Measurements from ENCODE around the gene TUT4.
"Not testable (repeated sequence)": the region's sequence is repeated elsewhere in the genome, so short reads cannot be mapped to it uniquely, and the experiment has no call there.

TUT4 gene, protein sequence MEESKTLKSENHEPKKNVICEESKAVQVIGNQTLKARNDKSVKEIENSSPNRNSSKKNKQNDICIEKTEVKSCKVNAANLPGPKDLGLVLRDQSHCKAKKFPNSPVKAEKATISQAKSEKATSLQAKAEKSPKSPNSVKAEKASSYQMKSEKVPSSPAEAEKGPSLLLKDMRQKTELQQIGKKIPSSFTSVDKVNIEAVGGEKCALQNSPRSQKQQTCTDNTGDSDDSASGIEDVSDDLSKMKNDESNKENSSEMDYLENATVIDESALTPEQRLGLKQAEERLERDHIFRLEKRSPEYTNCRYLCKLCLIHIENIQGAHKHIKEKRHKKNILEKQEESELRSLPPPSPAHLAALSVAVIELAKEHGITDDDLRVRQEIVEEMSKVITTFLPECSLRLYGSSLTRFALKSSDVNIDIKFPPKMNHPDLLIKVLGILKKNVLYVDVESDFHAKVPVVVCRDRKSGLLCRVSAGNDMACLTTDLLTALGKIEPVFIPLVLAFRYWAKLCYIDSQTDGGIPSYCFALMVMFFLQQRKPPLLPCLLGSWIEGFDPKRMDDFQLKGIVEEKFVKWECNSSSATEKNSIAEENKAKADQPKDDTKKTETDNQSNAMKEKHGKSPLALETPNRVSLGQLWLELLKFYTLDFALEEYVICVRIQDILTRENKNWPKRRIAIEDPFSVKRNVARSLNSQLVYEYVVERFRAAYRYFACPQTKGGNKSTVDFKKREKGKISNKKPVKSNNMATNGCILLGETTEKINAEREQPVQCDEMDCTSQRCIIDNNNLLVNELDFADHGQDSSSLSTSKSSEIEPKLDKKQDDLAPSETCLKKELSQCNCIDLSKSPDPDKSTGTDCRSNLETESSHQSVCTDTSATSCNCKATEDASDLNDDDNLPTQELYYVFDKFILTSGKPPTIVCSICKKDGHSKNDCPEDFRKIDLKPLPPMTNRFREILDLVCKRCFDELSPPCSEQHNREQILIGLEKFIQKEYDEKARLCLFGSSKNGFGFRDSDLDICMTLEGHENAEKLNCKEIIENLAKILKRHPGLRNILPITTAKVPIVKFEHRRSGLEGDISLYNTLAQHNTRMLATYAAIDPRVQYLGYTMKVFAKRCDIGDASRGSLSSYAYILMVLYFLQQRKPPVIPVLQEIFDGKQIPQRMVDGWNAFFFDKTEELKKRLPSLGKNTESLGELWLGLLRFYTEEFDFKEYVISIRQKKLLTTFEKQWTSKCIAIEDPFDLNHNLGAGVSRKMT (N-terminal part only)

DNA sequence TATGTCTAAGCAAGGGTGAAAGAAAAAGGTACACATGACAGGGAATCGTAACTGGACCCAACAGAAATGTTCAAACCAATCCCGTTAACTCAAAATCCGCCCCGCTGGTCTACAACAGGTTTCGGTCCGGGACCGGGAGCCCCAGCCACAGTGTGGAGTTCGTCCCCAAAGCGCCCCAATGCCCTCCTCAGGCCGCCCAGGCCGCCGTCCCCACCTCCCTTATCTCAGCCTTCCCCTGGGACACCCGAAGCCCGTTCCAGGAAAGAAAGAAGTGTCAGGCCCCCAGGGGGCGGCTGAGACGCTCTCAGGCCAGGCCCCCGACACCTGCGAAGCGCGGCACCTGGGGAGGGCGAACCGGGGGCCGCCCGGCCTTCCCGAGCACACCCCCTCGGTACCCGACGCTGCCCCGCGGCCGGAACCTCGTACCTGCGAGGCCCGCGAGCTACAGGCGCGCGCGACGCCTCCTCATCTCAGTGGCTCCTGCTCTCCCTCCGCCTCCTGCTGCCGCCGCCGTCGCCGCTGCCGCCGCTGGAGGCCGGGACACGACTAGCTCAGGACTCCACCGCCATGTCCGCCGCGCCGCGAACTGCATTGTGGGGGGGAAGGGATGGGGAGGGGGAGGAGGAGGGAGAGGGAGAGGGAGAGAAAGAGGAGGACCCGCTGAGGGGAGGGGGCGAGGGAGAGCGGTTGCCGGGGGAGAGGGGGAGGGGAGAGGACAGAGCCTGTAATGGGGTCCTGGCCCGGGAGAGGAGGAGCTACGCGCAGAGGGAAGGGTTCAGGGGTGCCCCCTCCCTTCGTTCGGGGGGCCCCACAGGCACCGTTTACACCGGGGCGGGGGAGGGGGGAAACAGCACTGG is at the start of gene TUT4:
Gene TUT4 (minus strand): TSS at position 588 of the 857 bp plus-strand sequence. CDS start 26,812 bp downstream, outside the sequence.
- peak; percentile 81 for DNase-seq

DNA sequence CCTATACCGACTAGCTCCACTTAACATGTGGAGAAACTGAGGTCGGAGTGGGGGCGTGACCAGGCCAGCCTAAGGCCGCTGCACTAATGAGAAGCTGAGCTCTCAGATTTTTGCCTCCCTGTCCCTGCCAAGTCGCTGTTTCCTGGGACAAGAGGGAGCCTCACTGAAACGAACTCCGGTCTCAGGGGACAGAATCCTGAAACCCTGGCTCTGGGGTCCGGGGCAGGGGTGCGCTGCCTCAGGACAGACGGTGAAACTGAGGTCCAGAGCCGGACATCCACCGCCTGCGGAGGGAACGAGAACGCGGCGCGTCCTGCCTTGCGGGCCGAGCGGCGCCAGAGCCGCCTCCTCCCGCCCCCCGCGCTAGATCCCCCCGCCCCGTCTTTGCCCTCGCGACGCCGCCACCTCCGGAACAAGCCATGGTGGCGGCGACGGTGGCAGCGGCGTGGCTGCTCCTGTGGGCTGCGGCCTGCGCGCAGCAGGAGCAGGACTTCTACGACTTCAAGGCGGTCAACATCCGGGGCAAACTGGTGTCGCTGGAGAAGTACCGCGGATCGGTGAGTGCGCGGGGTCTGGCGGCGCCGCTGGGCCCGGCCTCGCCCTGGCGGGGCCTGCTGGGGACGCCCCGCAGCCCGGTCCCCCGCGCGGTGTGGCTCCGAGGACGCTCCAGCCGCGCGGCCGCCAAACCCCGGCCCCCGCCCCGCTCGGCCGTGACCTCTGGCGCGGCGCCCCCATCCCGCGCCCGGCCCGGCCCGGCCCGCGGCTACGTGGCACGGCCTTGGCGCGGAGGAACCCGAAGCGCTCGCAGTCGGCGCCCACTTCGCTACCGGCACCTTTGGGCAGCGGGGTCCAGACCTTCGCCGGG is 49.3 kb upstream of the TUT4 start, which contains the start of gene GPX7:
Gene GPX7 (plus strand): TSS at position 381 of the 865 bp plus-strand sequence. CDS start 39 bp downstream, at position 420.
- peak; percentile 67 for DNase-seq

DNA sequence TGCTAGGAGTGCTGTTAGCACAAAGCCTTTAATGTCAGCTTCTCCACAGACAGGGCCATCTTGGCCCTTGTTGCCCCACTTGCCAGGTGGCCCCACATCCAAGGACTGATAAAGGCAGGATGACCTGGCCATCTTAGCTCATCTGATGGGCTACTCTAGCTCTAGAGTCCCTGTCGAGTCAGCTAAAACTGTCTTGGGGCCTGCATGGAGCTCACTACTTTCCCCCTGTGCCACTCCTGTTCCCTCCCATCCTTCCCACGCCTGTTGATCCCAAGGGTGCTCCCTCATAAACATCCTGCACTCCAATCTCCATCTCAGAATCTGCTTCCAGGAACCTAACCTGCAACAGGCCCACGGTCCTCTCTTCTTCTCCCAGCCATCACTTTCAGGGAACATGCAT is 48.6 kb upstream of the TUT4 start:
- no peak for DNase-seq

DNA sequence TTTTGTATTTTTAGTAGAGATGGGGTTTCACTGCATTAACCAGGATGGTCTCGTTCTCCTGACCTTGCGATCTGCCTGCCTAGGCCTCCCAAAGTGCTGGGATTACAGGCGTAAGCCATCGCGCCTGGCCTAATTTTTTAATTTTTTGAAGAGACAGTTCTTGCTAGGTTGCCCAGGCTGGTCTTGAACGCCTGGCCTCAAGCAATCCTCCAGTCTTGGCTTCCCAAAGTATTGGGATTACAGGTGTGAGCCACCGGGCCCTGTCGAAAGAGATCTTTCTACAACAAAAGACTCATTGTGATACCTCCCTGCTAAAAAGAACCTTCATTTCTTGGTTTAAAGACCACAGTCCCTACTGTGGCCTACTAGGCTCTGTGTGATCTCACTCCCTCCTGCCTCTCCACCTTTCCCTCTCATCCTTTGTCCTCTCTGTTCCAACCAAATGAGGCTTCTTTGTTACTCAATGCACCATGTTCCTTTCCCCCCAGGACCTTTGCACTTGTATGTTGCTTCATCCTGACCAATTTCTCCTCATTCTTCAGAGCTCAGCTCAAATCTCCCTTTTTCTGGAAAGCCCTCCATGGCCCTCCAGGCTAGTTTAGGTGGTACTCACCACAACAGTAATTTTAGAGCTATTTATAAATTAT is 47.8 kb upstream of the TUT4 start:
- DNase-seq: no peak

DNA sequence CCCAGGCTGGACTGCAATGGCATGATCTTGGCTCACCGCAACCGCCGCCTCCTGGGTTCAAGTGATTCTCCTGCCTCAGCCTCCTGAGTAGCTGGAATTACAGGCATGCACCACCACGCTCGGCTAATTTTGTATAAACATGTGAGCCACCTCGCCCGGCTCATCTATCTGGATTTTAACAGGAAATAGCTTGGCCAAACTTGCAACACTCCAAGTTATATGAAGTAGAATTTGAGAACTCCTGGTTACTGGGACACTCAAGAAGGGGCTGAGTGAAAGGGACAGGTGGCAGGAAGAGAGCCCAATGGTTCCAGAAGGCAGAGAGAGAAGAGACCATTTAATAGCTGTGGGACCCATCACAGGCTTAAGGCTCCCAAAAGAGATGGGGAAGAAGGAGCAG is 46.3 kb upstream of the TUT4 start:
- DNase-seq: no peak

DNA sequence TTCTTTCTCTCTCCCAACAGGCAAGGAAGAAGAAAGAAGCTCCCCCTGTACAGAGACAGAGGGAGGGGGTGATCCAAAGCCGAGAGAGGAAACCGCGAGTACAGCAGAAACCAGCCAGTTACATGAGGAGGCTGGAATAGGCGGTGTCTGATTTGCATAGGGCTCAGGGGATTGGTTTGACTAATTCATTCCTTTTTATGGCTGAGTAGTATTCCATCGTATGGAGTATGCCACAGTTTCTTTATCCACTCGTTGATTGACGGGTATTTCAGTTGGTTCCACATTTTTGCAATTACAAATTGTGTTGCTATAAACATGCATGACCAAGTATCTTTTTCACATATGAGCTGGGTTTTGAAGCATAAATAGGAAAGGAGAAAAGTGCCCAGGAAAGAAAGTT is 45.8 kb upstream of the TUT4 start:
- DNase-seq: no peak

DNA sequence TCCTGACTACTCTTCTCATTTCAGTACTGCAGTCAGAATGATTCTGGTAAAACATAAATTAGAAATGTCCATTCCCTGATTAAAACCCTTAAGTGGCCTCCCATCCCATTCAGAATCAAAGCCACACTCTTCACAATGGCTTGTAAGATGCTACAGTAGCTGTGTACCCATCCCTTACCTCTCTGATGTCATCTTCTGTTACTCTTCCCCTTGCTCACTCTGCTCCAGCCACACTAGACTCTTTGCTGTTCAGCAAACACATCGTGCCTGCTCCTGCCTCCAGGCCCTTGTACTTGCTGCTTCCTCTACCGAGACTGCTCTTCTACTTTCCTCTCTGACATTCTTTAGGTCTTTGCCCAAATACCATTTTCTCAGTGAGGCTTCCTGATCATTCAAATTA is 45.0 kb upstream of the TUT4 start:
- DNase-seq: no peak

DNA sequence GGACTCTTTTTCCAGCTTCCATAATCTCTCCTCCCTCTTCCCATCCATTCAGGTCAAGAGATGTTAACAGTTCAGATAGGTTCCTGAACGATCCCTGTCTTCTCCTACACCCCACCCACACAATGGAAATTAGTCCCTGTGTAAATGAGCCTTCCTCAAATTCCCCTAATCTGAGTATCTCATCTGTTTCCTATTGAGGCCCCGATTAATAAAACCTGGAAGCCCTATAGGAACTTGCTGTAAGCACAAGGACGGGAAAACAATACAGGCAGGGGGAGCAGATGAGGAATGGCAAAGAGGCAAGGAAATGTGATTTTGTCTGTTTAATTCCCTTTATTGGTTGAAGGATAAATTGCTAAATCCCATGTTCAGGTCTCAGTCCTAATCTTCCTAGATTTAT is 42.2 kb upstream of the TUT4 start:
- no peak for DNase-seq

DNA sequence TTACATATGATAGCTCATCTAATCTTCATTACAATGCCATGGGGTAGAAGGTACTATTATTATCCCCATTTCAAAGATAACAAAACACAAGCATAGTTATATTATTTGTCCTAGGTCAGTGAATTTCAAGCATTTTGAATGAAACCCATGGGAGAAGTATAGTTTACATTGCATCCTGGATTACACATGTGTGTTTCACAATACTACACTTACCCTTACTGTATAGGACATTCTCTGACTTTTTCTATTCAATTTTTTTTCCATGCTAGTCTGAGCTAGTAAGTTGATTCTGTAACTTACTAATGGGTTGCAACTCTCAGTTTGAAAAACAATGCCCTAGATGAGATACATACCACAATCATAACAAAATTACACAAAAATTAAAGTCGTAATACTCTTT is 40.6 kb upstream of the TUT4 start:
- no peak for DNase-seq

DNA sequence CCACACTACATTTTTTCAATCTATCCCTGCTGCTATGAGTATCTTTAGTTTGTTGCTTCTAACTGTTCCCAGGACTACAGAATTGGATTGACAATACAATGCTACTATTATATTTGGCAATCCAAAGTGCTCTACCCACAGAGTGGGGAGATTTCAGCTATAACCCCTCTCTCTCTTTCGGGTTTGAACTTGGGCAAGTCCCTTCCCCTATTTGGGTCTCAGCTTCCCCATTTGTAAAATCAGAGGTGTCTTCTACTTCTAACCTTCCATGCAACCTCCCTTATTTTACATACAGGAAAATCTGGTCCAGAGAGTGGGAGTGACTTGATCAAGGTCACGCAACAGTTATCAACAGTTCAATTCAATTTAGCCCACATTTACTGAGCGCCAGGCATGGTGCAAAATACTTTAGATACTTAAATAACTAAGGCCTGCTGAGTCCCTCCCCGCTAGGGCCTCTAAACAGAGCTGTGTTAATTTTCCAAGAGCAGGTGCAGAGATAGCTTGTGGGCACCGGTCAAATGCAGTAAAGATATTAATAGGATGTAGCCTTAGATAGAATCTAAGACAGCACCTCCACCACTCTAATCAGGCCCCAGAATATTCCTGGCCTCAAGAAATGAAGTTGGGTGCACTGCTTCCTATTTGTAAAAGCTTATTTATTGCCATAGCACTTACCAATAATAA is 39.9 kb upstream of the TUT4 start:
- no peak for DNase-seq

DNA sequence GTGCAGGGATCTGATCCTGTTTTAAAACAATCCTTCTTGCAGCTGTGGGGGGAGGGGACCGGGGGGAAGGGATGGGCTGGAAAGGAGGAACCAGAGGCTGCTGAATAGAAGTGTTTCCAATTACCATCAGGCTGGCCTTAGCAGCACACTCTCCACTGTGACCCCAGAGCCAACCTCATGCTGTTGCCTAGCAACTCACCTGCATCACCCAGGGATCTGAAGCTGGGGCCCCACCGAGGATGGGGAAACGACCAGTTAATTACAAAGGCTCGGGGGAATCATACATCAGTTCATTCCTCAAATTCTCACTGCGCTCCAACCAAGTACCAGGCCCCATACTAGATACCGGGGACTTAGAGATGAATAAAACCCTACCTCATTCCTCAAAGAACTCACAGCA is 37.4 kb upstream of the TUT4 start:
- no peak for DNase-seq

DNA sequence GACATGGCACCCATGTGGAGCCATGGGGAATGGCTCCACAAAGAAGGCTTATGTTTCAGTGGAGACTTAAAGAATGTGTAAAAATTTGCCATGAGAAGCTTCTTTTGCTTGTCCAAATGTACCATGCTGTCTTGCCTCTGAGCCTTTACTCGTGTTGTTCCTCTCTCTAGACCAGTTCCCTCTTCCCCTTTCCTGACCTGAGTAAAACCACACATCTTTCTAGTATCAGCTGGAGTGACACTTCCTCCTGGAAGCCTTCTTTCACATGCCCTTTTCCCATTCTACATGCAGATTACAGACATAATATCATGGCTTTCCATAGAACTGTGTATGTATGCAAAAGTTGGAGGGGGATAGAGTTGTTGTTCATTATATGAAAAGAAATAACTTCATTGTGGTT is 35.6 kb upstream of the TUT4 start:
- no peak for DNase-seq

DNA sequence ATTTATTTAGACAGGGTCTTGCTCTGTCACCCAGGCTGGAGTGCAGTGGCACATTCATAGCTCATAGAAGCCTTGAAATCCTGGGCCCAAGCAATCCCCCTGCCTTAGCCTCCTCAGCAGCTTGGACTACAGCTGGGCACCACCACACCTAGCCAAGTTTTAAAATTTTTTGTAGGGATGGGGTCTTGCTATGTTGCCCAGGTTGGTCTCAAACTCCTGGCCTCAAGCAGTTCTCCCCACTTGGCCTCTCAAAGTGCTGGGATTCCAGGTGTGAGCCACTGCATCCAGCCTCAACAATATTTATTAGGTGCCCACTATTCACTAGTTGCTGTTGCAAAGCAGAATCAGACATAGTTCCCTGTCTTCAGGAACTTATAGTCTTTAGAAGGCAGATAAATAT is 35.1 kb upstream of the TUT4 start:
- DNase-seq: no peak

DNA sequence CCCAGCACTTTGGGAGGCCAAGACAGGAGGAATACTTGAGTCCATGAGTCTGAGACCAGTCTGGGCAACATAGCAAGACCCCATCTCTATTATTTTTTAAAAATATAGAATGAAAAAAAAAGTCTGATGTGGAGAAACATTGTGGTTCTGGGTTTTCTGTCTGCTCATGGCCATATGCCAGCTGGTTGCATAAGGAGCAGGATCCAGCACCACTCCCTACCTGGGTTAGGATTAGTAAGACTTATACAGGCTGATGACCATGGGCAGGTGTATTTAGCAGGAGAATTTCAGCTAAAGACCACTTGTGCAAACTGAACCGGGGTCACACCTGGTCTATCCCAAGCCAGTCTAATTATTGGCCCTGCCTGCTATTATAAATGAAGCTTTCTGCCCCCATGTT is 32.6 kb upstream of the TUT4 start:
- DNase-seq: no peak

DNA sequence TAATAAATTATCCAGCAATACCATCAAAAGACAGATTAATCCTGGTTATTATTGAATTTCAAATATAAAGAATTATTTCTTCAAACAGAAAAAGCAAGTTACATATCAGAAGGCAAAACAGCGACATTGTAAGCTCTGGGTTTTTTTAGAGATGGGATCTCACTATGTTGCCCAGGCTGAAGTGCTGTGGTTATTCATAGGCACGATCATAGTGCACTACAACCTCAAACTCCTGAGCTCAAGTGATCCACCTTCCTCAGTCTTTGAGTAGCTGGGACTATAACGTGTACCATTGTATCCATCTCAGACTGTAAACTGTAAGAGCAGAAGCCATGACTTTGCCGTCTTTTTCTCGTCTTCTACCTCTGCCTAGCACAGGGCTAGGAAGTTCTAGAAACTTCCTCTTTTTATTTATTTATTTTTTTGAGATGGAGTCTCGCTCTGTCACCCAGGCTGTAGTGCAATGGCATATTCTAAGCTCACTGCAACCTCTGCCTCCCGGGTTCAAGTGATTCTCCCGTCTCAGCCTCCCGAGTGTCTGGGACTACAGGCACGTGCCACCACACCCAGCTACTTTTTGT is 29.3 kb upstream of the TUT4 start:
- DNase-seq: no peak

DNA sequence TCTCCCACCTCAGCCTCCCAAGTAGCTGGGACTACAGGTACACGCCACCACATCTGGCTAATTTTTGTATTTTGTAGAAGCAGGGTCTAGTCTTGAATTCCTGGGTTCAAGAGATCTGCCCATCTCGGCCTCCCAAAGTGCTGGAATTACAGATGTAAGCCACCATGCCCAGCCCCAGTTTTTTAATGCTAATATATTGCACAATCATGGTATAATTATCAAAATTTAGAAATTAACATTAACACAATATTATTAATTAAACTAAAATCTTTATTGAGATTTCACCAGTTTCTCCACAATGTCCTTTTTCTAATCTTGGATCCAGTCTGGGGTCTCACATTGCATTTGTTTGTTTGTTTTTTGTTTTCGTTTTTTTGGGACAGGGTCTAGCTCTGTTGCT is 27.4 kb upstream of the TUT4 start:
- DNase-seq: no peak

DNA sequence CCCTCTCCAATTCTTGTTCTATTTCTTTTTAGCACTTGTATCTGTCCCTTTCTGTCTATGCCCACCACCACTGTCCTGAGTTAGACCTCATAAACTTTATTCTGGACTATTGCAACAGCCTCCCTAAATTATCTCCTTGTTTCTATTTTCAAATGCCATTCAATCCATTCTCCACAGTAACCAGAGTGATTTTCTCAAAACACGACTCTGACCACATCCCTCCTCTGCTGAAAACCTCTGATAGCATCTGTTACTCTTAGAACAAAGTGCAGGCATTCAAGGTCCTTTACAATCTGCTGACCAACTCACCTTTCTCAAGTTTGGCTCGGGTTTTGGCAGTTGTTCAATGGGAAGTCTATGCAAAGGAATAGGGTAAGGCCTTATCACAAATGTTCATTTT is 26.5 kb upstream of the TUT4 start:
- no peak for DNase-seq

DNA sequence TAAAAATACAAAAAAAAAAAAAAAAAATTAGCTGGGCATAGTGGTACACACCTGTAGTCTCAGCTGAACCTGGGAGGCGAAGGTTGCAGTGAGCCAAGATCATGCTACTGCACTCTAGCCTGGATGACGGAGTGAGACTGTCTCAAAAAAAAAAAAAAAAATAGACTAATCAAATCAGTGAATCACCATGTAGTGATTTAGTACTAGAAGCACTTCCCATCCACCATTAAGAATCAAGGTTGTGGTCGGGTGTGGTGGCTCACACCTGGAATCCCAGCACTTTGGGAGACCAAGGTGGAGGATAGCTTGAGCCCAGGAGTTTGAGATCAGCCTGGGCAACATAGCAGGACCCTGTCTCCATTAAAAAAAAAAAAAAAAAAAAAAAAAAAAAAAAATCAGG is 25.2 kb upstream of the TUT4 start:
- DNase-seq: not testable (repeated sequence)

DNA sequence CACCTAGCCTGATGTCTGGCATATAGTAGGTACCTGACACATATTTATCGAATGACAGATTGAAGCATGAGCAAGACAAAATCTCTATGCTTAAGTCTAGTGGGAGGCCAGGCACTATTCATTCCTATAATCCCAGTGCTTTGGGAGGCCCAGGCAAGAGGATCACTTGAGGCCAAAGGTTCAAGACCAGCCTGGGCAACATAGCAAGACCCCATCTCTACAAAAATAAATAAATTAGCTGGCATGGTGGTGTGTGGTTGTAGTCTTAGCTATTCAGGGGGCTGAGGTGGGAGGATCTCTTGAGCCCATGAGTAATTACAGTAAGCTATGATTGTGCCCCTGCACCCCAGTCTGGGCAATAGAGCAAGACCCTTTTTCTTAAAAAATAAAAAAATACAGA is 23.2 kb upstream of the TUT4 start:
- no peak for DNase-seq

DNA sequence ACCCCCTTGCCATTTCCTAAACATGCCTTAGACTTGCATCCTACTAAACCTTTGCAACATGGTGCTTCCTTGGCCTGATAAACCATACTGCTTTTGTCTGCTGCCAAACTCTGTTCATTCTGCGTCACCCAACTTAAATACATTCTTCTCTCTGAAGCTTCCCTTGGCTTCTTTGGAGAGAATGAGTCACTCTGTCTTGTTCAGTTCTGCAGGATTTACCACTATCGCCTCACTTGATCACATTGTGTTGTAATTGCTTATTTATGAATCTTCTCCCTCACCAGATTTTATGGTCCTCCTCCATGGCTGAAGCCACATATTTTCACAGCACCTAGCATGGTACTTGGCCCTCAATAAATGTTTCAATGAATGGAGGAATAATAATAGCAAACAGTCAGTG is 21.7 kb upstream of the TUT4 start:
- DNase-seq: no peak
